Peyer's patch (tissue), 4 donors: ENCODE data around the gene PRPS2.

Experiments
- POLR2A ChIP-seq, 2 donors: fragments of 450-650 bp; IDR thresholded peaks; one replicate each; pipeline ENCODE4 v1.5.1; 2017; ENCODE audit warnings: antibody characterized with exemption in 2 of 2, mild to moderate bottlenecking in 2 of 2, moderate library complexity in 2 of 2
- TF ChIP-seq, protein P1 (sequence below), 6 experiments: fragments of 450-650 bp in 4 of 6; fragments of 200-600 bp in 2 of 6; sonication (generic) in 1 of 6; IDR thresholded peaks; one replicate each; pipeline ENCODE4 v1.5.1; 2017 to 2019; ENCODE audit warnings: antibody characterized with exemption in 6 of 6, mild to moderate bottlenecking in 3 of 6, moderate library complexity in 1 of 6

DNA sequence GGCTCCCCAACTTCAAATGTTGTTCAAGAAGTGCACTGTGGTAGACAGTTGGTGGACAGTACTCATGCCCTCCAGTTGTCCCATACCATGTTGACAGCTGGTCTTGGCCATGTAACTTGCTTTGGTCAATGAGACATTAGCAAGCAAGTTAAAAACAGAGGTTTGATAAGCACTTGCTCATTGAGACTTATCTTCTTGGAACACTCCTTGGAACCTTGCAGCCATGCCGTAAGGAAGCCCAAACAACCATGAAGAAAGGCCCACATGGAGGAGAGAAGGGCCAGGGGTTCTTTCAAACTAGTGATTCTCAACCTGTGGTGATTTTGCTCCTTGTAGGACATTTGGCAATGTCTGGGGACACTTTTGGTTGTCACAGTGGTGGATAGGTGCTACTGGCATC is 2.6 kb upstream of the PRPS2 start:
- TF ChIP-seq POLR2A (IDR thresholded peaks at IDR 0.05) = no peak
- TF ChIP-seq, protein P1, sequence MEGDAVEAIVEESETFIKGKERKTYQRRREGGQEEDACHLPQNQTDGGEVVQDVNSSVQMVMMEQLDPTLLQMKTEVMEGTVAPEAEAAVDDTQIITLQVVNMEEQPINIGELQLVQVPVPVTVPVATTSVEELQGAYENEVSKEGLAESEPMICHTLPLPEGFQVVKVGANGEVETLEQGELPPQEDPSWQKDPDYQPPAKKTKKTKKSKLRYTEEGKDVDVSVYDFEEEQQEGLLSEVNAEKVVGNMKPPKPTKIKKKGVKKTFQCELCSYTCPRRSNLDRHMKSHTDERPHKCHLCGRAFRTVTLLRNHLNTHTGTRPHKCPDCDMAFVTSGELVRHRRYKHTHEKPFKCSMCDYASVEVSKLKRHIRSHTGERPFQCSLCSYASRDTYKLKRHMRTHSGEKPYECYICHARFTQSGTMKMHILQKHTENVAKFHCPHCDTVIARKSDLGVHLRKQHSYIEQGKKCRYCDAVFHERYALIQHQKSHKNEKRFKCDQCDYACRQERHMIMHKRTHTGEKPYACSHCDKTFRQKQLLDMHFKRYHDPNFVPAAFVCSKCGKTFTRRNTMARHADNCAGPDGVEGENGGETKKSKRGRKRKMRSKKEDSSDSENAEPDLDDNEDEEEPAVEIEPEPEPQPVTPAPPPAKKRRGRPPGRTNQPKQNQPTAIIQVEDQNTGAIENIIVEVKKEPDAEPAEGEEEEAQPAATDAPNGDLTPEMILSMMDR (IDR thresholded peaks at IDR 0.05) = no peak
